Right cardiac atrium (tissue), 5 donors: ENCODE results near the gene PGAM5. TPM values are rescaled to one million over a fixed set of nuclear protein-coding genes. Genes with fewer than 3 reads are reported as not detected.
"Not testable (repeated sequence)": the region's sequence is repeated elsewhere in the genome, so short reads cannot be mapped to it uniquely, and the experiment has no call there.

ENCODE experiments used
- ATAC-seq, 2 donors: fragments of 200-7000 bp; cut with Tn5 transposase; one replicate each; pipeline versions ENCODE4 v1.8.0 to v1.9.1; 2020; ENCODE audit warnings: moderate library complexity in 2 of 2, mild to moderate bottlenecking in 1 of 2
- DNase-seq, 3 donors: peaks; one replicate each; pipeline ENCODE4 v3.0.0-alpha.2; 2020
- H3K27ac ChIP-seq: one replicate; pipeline ENCODE4 v1.5.1; 2013; ENCODE audit warnings: mild to moderate bottlenecking, low read length, control low read depth, moderate library complexity
- H3K27me3 ChIP-seq: one replicate; pipeline ENCODE4 v1.6.1; 2013; ENCODE audit not compliant: control insufficient read depth, insufficient read depth
- H3K4me1 ChIP-seq: one replicate; pipeline ENCODE4 v1.6.1; 2013; ENCODE audit warnings: low read length; ENCODE audit not compliant: control insufficient read depth, insufficient read depth
- H3K4me3 ChIP-seq: one replicate; pipeline ENCODE4 v1.5.1; 2013; ENCODE audit warnings: low read length, control low read depth
- H3K9me3 ChIP-seq: one replicate; pipeline ENCODE4 v1.6.1; 2013; ENCODE audit warnings: low read length; ENCODE audit not compliant: control insufficient read depth
- WGBS: extraction: QIAGEN DNeasy Blood & Tissue Kit; methylation state at CpG from one replicate; pipeline ENCODE4 v1.1.7; 2013; 5-methylcytosine and 5-hydroxymethylcytosine counted together
- intact Hi-C, 4 donors: fragments of 100-400 bp; cut with DNase I; formaldehyde crosslinking; loops; one replicate each; pipeline versions ENCODE4 v1.11.0 to v1.14.0; 2022 to 2023
- polyA plus RNA-seq: library from polyadenylated mRNA; stranded (reverse); fragments of 200-250 nt; gene quantifications from one replicate; pipeline ENCODE4 v1.2.3, GENCODE V29; 2013
- total RNA-seq, 4 donors: library from RNA; stranded (reverse); fragmentation: NEBNext Ultra II Directional; extraction: Animal tissue kit (Norgen Biotek cat#: 25700); gene quantifications; one replicate each; pipeline ENCODE4 v1.2.1, GENCODE V29; 2021
- donor health status: healthy with polysubstance abuse.
- donor health status: DM: no; HTN: yes; CAD: no.
- donor health status: DM: no; HTN: no; CAD: no.
- donor health status: DM: no; HTN: yes; CAD: no; lungs with severe emphysema.
- donor health status: DM: yes; HTN: yes; CAD: no.

PGAM5 gene
- total and polyA plus RNA-seq, 5 donors = 15.1 to 24.0 (median 23.2) TPM

- intact Hi-C loops, H3K27me3 ChIP-seq, ATAC-seq, H3K4me1 ChIP-seq, H3K9me3 ChIP-seq, DNase-seq, H3K27ac ChIP-seq, H3K4me3 ChIP-seq: not testable (repeated sequence)
- 96% methylated on average over 7 of the region's 7 CpGs for WGBS
Observed at GRCh38 chr12:132753670-132754069, 43.0 kb downstream of the PGAM5 start.

- DNase-seq = peak in 1 of 3 donors; percentile 21
- Histone ChIP-seq H3K9me3 (no peaks in the 10 kb centered on the region), H3K4me3 (no peak overlapping the region), H3K4me1 (no peaks in the 10 kb centered on the region), H3K27me3 (no peaks in the 10 kb centered on the region), H3K27ac (no peak overlapping the region)
- peak in 1 of 2 donors; percentile 31 for ATAC-seq
- intact Hi-C loops = no loop called here
- 74% methylated on average over 14 of the region's 14 CpGs for WGBS
Observed at GRCh38 chr12:132754160-132754932, 43.7 kb downstream of the PGAM5 start.

- H3K4me3 ChIP-seq, H3K27me3 ChIP-seq, H3K4me1 ChIP-seq, intact Hi-C loops, H3K27ac ChIP-seq, ATAC-seq, H3K9me3 ChIP-seq: not testable (repeated sequence)
- DNase-seq = peak in 1 of 3 donors; percentile 33
- WGBS = 89% methylated on average over 28 of the region's 28 CpGs
Observed at GRCh38 chr12:132758825-132759224, 48.2 kb downstream of the PGAM5 start.

GRCh38 chr12:132759359-132759758 is 48.7 kb downstream of the PGAM5 start:
- Histone ChIP-seq H3K27me3 (no peaks in the 10 kb centered on the region), H3K9me3 (no peaks in the 10 kb centered on the region), H3K4me1 (peaks cover 9% of the 10 kb centered on the region), H3K27ac (no peak overlapping the region), H3K4me3 (no peak overlapping the region)
- ATAC-seq (no peak), DNase-seq (peak in 1 of 3 donors; percentile 27)
- intact Hi-C loops = no loop called here
- 93% methylated on average over 8 of the region's 8 CpGs for WGBS

GRCh38 chr12:132761032-132761920 is 50.6 kb downstream of the PGAM5 start, which contains the start of gene ANKLE2:
TSS of gene ANKLE2 (minus strand) at chr12:132761832. CDS start at chr12:132761798, 34 bp downstream.
- Histone ChIP-seq H3K27ac (peak within 1 kb of the TSS; percentile 100), H3K4me3 (peak within 1 kb of the TSS; percentile 98), H3K27me3 (no peaks in the 10 kb centered on the region), H3K9me3 (no peaks in the 10 kb centered on the region), H3K4me1 (peaks cover 10% of the 10 kb centered on the region)
- intact Hi-C loops = no loop called here
- ATAC-seq (peak; percentile 31 to 49), DNase-seq (peak; percentile 57 to 82 (median 81))
- WGBS = under 1% methylated on average over 96 of the region's 97 CpGs

- Histone ChIP-seq H3K9me3 (no peaks in the 10 kb centered on the region), H3K27ac (peak overlapping the region; percentile 100), H3K4me1 (peaks cover 13% of the 10 kb centered on the region), H3K27me3 (no peaks in the 10 kb centered on the region), H3K4me3 (peak overlapping the region; percentile 98)
- WGBS = under 1% methylated on average over 89 of the region's 89 CpGs
- DNase-seq = peak; percentile 89 to 95 (median 94)
- ATAC-seq = peak; percentile 92 to 95
- intact Hi-C loops = no loop called here
Observed at GRCh38 chr12:132761921-132762583, 51.4 kb downstream of the PGAM5 start.

- Histone ChIP-seq H3K27me3 (no peaks in the 10 kb centered on the region), H3K4me1 (peaks cover 13% of the 10 kb centered on the region), H3K27ac (no peak overlapping the region), H3K9me3 (no peaks in the 10 kb centered on the region), H3K4me3 (no peak overlapping the region)
- intact Hi-C loops = no loop called here
- WGBS = 93% methylated on average over 20 of the region's 20 CpGs
- no peak for ATAC-seq
- DNase-seq = peak in 2 of 3 donors; percentile 11 to 53
Observed at GRCh38 chr12:132764231-132764630, 53.6 kb downstream of the PGAM5 start.

GRCh38 chr12:132765361-132765760 is 54.7 kb downstream of the PGAM5 start:
- Histone ChIP-seq H3K9me3 (no peaks in the 10 kb centered on the region), H3K27me3 (no peaks in the 10 kb centered on the region), H3K4me3 (no peak overlapping the region), H3K4me1 (peaks cover 8% of the 10 kb centered on the region), H3K27ac (no peak overlapping the region)
- no peak for ATAC-seq
- DNase-seq = peak in 1 of 3 donors; percentile 56
- intact Hi-C loops = no loop called here
- 64% methylated on average over 11 of the region's 11 CpGs for WGBS

GRCh38 chr12:132766380-132767085 is 55.9 kb downstream of the PGAM5 start:
- 26% methylated on average over 27 of the region's 27 CpGs for WGBS
- peaks cover 4% of the 10 kb centered on the region for H3K4me1 ChIP-seq
- no peaks in the 10 kb centered on the region for H3K9me3 ChIP-seq
- intact Hi-C loops = no loop called here
- ATAC-seq = peak; percentile 49 to 62
- H3K27me3 ChIP-seq = no peaks in the 10 kb centered on the region
- H3K4me3 ChIP-seq = no peak overlapping the region
- peak overlapping the region; percentile 83 for H3K27ac ChIP-seq
- DNase-seq = peak; percentile 85 to 92 (median 90)

- no peak overlapping the region for H3K4me3 ChIP-seq
- ATAC-seq (no peak), DNase-seq (no peak)
- WGBS = 90% methylated on average over 15 of the region's 15 CpGs
- no peaks in the 10 kb centered on the region for H3K9me3 ChIP-seq
- no peak overlapping the region for H3K27ac ChIP-seq
- peaks cover 3% of the 10 kb centered on the region for H3K4me1 ChIP-seq
- no peaks in the 10 kb centered on the region for H3K27me3 ChIP-seq
- intact Hi-C loops = no loop called here
Observed at GRCh38 chr12:132771126-132771838, 60.6 kb downstream of the PGAM5 start.
